K562 (cell line): ENCODE data around the gene RASAL1. TPM values are rescaled to one million over a fixed set of nuclear protein-coding genes. Genes with fewer than 3 reads are reported as not detected.
A peak's percentile ranks its signal among the peaks of the same experiment; 100 is the strongest.

Source experiments
- ATF1 ChIP-seq, 2 experiments: fragments of 450-650 bp in 1 of 2; IDR thresholded peaks; 2 replicates each; pipeline ENCODE4 v1.6.1; 2016; ENCODE audit warnings: missing compliant biosample characterization in 1 of 2, missing genetic modification characterization in 1 of 2
- ATF3 ChIP-seq, 2 experiments: fragments of 450-650 bp in 1 of 2; sonication (generic) in 1 of 2; formaldehyde crosslinking in 1 of 2; IDR thresholded peaks in 1 of 2; conservative IDR thresholded peaks in 1 of 2; 2 replicates each; pipeline versions ENCODE4 v1.6.1 to v1.8.1; 2016 to 2023; ENCODE audit warnings: mild to moderate bottlenecking in 2 of 2, moderate library complexity in 2 of 2, inconsistent platforms in 1 of 2, missing genetic modification reagents in 1 of 2
- CBX3 ChIP-seq, 2 experiments: IDR thresholded peaks; 1 replicate in 1 of 2; 2 replicates in 1 of 2; pipeline ENCODE4 v1.6.1; 2012; ENCODE audit warnings: inconsistent platforms in 2 of 2, low read length in 2 of 2, borderline replicate concordance in 1 of 2, control low read depth in 1 of 2
- CEBPB ChIP-seq: fragments of 450-650 bp; IDR thresholded peaks from 2 replicates; pipeline ENCODE4 v1.6.1; 2016; ENCODE audit warnings: missing genetic modification characterization, missing compliant biosample characterization
- ETV1 ChIP-seq: fragments of 450-650 bp; conservative IDR thresholded peaks from 2 replicates; pipeline ENCODE4 v1.6.1; 2016; ENCODE audit warnings: missing genetic modification characterization, control low read depth, low read depth, missing compliant biosample characterization
- FOS ChIP-seq: IDR thresholded peaks from 3 replicates; pipeline ENCODE4 v1.6.1; 2011; ENCODE audit not compliant: insufficient read length; ENCODE audit errors: extremely low read depth
- GABPA ChIP-seq: fragments of 200-800 bp; sonication (Bioruptor generic); conservative IDR thresholded peaks from 2 replicates; pipeline ENCODE4 v1.6.1; 2016; ENCODE audit warnings: low read depth, missing genetic modification characterization, missing compliant biosample characterization
- KDM4B ChIP-seq, 2 experiments: fragments of 450-650 bp in 1 of 2; sonication (generic) in 1 of 2; IDR thresholded peaks; 2 replicates each; pipeline ENCODE4 v1.6.1; 2016 to 2017; ENCODE audit warnings: borderline replicate concordance in 2 of 2, antibody characterized with exemption in 1 of 2, low read depth in 1 of 2, mild to moderate bottlenecking in 1 of 2
- MBD2 ChIP-seq: sonication (generic); IDR thresholded peaks from 2 replicates; pipeline ENCODE4 v1.6.1; 2016; ENCODE audit warnings: low read depth, borderline replicate concordance
- MNT ChIP-seq, 2 experiments: fragments of 450-650 bp; conservative IDR thresholded peaks; 2 replicates each; pipeline ENCODE4 v1.6.1; 2017; ENCODE audit warnings: mild to moderate bottlenecking in 2 of 2, moderate library complexity in 2 of 2
- NCOA6 ChIP-seq: fragments of 450-650 bp; IDR thresholded peaks from 2 replicates; pipeline ENCODE4 v1.6.1; 2017; ENCODE audit warnings: mild to moderate bottlenecking
- NFIC ChIP-seq: fragments of 450-650 bp; IDR thresholded peaks from 2 replicates; pipeline ENCODE4 v1.6.1; 2017; ENCODE audit warnings: mild to moderate bottlenecking, inconsistent platforms
- RAD21 ChIP-seq, 2 experiments: fragments of 250-450 bp in 1 of 2; fragments of 450-650 bp in 1 of 2; sonication (Bioruptor Pico) in 1 of 2; formaldehyde crosslinking in 1 of 2; IDR thresholded peaks in 1 of 2; conservative IDR thresholded peaks in 1 of 2; 2 replicates each; pipeline versions ENCODE4 v1.4.0 to v1.8.0; 2020 to 2022; ENCODE audit warnings: mild to moderate bottlenecking in 2 of 2, moderate library complexity in 1 of 2
- TCFL5 ChIP-seq: fragments of 250-450 bp; sonication (Bioruptor Pico); conservative IDR thresholded peaks from 2 replicates; pipeline ENCODE4 v1.6.1; 2021; ENCODE audit warnings: mild to moderate bottlenecking, moderate library complexity, matching md5 sums
- ZNF253 ChIP-seq: fragments of 250-450 bp; sonication (Bioruptor Pico); conservative IDR thresholded peaks from 2 replicates; pipeline ENCODE4 v1.6.1; 2021; ENCODE audit warnings: mild to moderate bottlenecking
- ZNF696 ChIP-seq: fragments of 250-450 bp; sonication (Bioruptor Pico); conservative IDR thresholded peaks from 2 replicates; pipeline ENCODE4 v1.4.0; 2020; ENCODE audit warnings: mild to moderate bottlenecking, moderate library complexity
- ZNF764 ChIP-seq: fragments of 250-450 bp; sonication (Bioruptor Pico); IDR thresholded peaks from 2 replicates; pipeline ENCODE4 v1.4.0; 2020; ENCODE audit warnings: low read depth, mild to moderate bottlenecking, moderate library complexity
- polyA plus RNA-seq, 8 experiments: library from polyadenylated mRNA; depleted of rRNA in 4 of 8; stranded (reverse) in 5 of 8; unstranded in 3 of 8; fragments of >200 nt; fragmentation: Nextera tagmentation in 2 of 8; fragmentation: Illumina TruSeq in 1 of 8; extraction: Ambion mirVana in 2 of 8; extraction: Trizol in 1 of 8; gene quantifications; 2 replicates each; pipeline versions ENCODE4 v1.2.1 to v1.2.3, GENCODE V29; 2011 to 2014; ENCODE audit warnings: inconsistent platforms in 1 of 8, missing spikeins in 1 of 8
- total RNA-seq, 7 experiments: library from RNA; depleted of rRNA in 6 of 7; stranded (reverse); fragments of >200 nt in 6 of 7; fragmentation: Illumina TruSeq in 2 of 7; extraction: Trizol in 2 of 7; gene quantifications; 2 replicates each; pipeline versions ENCODE4 v1.2.1 to v1.2.3, GENCODE V29; 2011 to 2021; ENCODE audit warnings: low replicate concordance in 1 of 7

The RASAL1 gene
- total and polyA plus RNA-seq, 9 of the 15 experiments (the other 6 are each of a cell fraction or from before 2014, with no cell fraction given) = 0.06 to 0.16 (median 0.14) TPM; not detected in 6

- 0 out of 4 replicates have a peak, but pooled peaks of 1 of the 2 experiments have one; percentile 28 for TF ChIP-seq MNT (conservative IDR thresholded peaks at IDR 0.05)
- peak; percentile 78 for TF ChIP-seq ETV1 (tag)
- TF ChIP-seq NCOA6 = no peak
- TF ChIP-seq RAD21 (CRISPR knock-in tag; conservative IDR thresholded peaks at IDR 0.05 in 1 of 2, IDR thresholded peaks at IDR 0.05 in 1 of 2) = peak; percentile 35 to 86; a peak in 3 of 4 replicates
- peak; percentile 83 for TF ChIP-seq NFIC
- no peak for TF ChIP-seq KDM4B (IDR thresholded peaks at IDR 0.05; ENCODE audit: borderline replicate concordance in 2 of 2, low read depth in 1 of 2)
- 0 out of 3 replicates have a peak, but pooled peaks of 1 of the 2 experiments have one; percentile 13 for TF ChIP-seq CBX3 (IDR thresholded peaks at IDR 0.05; ENCODE audit: borderline replicate concordance in 1 of 2, low read length in 2 of 2)
- TF ChIP-seq FOS = no peak
- 0 out of 2 replicates have a peak, but pooled peaks have one; percentile 19 for TF ChIP-seq ATF3 (IDR thresholded peaks at IDR 0.05)
- 0 out of 2 replicates have a peak, but pooled peaks have one; percentile 33 for TF ChIP-seq ATF3 (CRISPR knock-in tag; conservative IDR thresholded peaks at IDR 0.05)
- no peak for TF ChIP-seq MBD2
- no peak for TF ChIP-seq ZNF696 (CRISPR knock-in tag)
- no peak for TF ChIP-seq ATF1 (CRISPR knock-in tag; IDR thresholded peaks at IDR 0.05)
- TF ChIP-seq ATF1 (tag; IDR thresholded peaks at IDR 0.05) = peak; percentile 23; the same call in 1 of the 2 replicates
- no peak for TF ChIP-seq ZNF253
- peak; percentile 83 for TF ChIP-seq ZNF764 (CRISPR knock-in tag)
- peak; percentile 65 for TF ChIP-seq GABPA (tag)
- TF ChIP-seq CEBPB (tag) = peak; percentile 49
- no peak for TF ChIP-seq TCFL5 (CRISPR knock-in tag)
Observed at GRCh38 chr12:113098441-113099028, 37.0 kb downstream of the RASAL1 start (continued).
